Neuron (in vitro differentiated cells): ENCODE measurements around the gene MRPS24.

ENCODE experiments used
- H2AFZ ChIP-seq: one replicate; pipeline ENCODE4 v1.6.1; 2013; ENCODE audit warnings: low read depth, mild to moderate bottlenecking, inconsistent platforms, low read length, moderate library complexity
- H3K27me3 ChIP-seq: one replicate; pipeline ENCODE4 v1.6.1; 2013; ENCODE audit warnings: low read length; ENCODE audit not compliant: insufficient read depth
- H3K36me3 ChIP-seq: one replicate; pipeline ENCODE4 v1.6.1; 2013; ENCODE audit warnings: low read length; ENCODE audit not compliant: insufficient read depth
- H3K4me1 ChIP-seq: one replicate; pipeline ENCODE4 v1.6.1; 2013; ENCODE audit warnings: low read length; ENCODE audit not compliant: insufficient read depth
- H3K4me3 ChIP-seq: 2 replicates; pipeline ENCODE4 v1.5.1; 2013; ENCODE audit warnings: mild to moderate bottlenecking, low read length, moderate library complexity
- H3K9me3 ChIP-seq: one replicate; pipeline ENCODE4 v1.6.1; 2013; ENCODE audit warnings: low read length

The MRPS24 gene

GRCh38 chr7:43890468-43890867 is 21.2 kb upstream of the MRPS24 start:
- Histone ChIP-seq H3K36me3 (peaks cover 6% of the 10 kb centered on the region), H3K4me3 (no peak overlapping the region), H3K9me3 (no peaks in the 10 kb centered on the region), H3K27me3 (no peaks in the 10 kb centered on the region), H3K4me1 (no peaks in the 10 kb centered on the region), H2AFZ (no peak overlapping the region)

- no peaks in the 10 kb centered on the region for H3K27me3 ChIP-seq
- no peak overlapping the region for H3K4me3 ChIP-seq
- no peaks in the 10 kb centered on the region for H3K4me1 ChIP-seq
- no peak overlapping the region for H2AFZ ChIP-seq
- H3K36me3 ChIP-seq, result peaks cover 12% of the 10 kb centered on the region
- H3K9me3 ChIP-seq, result no peaks in the 10 kb centered on the region
These were observed 20.0 kb upstream of the MRPS24 start for GRCh38 chr7:43888993-43889945.

- H3K36me3 ChIP-seq, result peaks cover 39% of the 10 kb centered on the region
- H3K27me3 ChIP-seq, result no peaks in the 10 kb centered on the region
- no peaks in the 10 kb centered on the region for H3K4me1 ChIP-seq
- no peaks in the 10 kb centered on the region for H3K9me3 ChIP-seq
- no peak overlapping the region for H2AFZ ChIP-seq
- no peak overlapping the region for H3K4me3 ChIP-seq
These were observed 15.3 kb upstream of the MRPS24 start for GRCh38 chr7:43884617-43885016.

- Histone ChIP-seq H3K36me3 (peaks cover 43% of the 10 kb centered on the region), H2AFZ (no peak overlapping the region)
These were observed 14.9 kb upstream of the MRPS24 start for GRCh38 chr7:43884209-43884608.

GRCh38 chr7:43880596-43880995 is 11.3 kb upstream of the MRPS24 start:
- no peak overlapping the region for H3K4me3 ChIP-seq
- H3K9me3 ChIP-seq, result no peaks in the 10 kb centered on the region
- no peak overlapping the region for H2AFZ ChIP-seq
- no peaks in the 10 kb centered on the region for H3K4me1 ChIP-seq
- H3K36me3 ChIP-seq, result peaks cover 66% of the 10 kb centered on the region
- no peaks in the 10 kb centered on the region for H3K27me3 ChIP-seq

More at GRCh38 chr7:43884209-43884608, 14.9 kb upstream of the MRPS24 start:
- Histone ChIP-seq H3K4me3 (no peak overlapping the region), H3K4me1 (no peaks in the 10 kb centered on the region), H3K9me3 (no peaks in the 10 kb centered on the region), H3K27me3 (no peaks in the 10 kb centered on the region)

- Histone ChIP-seq H3K27me3 (no peaks in the 10 kb centered on the region), H3K4me1 (no peaks in the 10 kb centered on the region), H3K36me3 (peaks cover 66% of the 10 kb centered on the region)
These were observed 10.2 kb upstream of the MRPS24 start for GRCh38 chr7:43879477-43879876.

GRCh38 chr7:43878867-43879266 is 9.6 kb upstream of the MRPS24 start:
- Histone ChIP-seq H3K36me3 (peaks cover 60% of the 10 kb centered on the region), H3K4me1 (no peaks in the 10 kb centered on the region), H3K27me3 (no peaks in the 10 kb centered on the region), H2AFZ (no peak overlapping the region), H3K9me3 (no peaks in the 10 kb centered on the region), H3K4me3 (no peak overlapping the region)

More at GRCh38 chr7:43879477-43879876, 10.2 kb upstream of the MRPS24 start:
- no peaks in the 10 kb centered on the region for H3K9me3 ChIP-seq
- no peak overlapping the region for H3K4me3 ChIP-seq
- no peak overlapping the region for H2AFZ ChIP-seq

- no peaks in the 10 kb centered on the region for H3K27me3 ChIP-seq
- H3K36me3 ChIP-seq, result peaks cover 57% of the 10 kb centered on the region
These were observed 8.9 kb upstream of the MRPS24 start for GRCh38 chr7:43877968-43878864.

GRCh38 chr7:43876976-43877745 is 7.8 kb upstream of the MRPS24 start:
- no peaks in the 10 kb centered on the region for H3K9me3 ChIP-seq
- H3K4me3 ChIP-seq, result no peak overlapping the region
- peaks cover 57% of the 10 kb centered on the region for H3K36me3 ChIP-seq
- no peaks in the 10 kb centered on the region for H3K27me3 ChIP-seq
- H2AFZ ChIP-seq, result no peak overlapping the region
- H3K4me1 ChIP-seq, result peaks cover 2% of the 10 kb centered on the region

More at GRCh38 chr7:43877968-43878864, 8.9 kb upstream of the MRPS24 start:
- H3K9me3 ChIP-seq, result no peaks in the 10 kb centered on the region
- H2AFZ ChIP-seq, result no peak overlapping the region
- no peaks in the 10 kb centered on the region for H3K4me1 ChIP-seq
- H3K4me3 ChIP-seq, result no peak overlapping the region

GRCh38 chr7:43876241-43876640 is 6.9 kb upstream of the MRPS24 start:
- peaks cover 52% of the 10 kb centered on the region for H3K36me3 ChIP-seq

GRCh38 chr7:43873300-43873699 is 4.0 kb upstream of the MRPS24 start:
- no peaks in the 10 kb centered on the region for H3K27me3 ChIP-seq

More at GRCh38 chr7:43876241-43876640, 6.9 kb upstream of the MRPS24 start:
- Histone ChIP-seq H3K27me3 (no peaks in the 10 kb centered on the region), H3K4me1 (peaks cover 4% of the 10 kb centered on the region), H3K9me3 (no peaks in the 10 kb centered on the region), H3K4me3 (no peak overlapping the region), H2AFZ (no peak overlapping the region)

GRCh38 chr7:43872406-43873110 is 3.2 kb upstream of the MRPS24 start:
- peaks cover 21% of the 10 kb centered on the region for H3K36me3 ChIP-seq
- H3K4me3 ChIP-seq, result no peak overlapping the region
- peaks cover 2% of the 10 kb centered on the region for H3K9me3 ChIP-seq
- H3K4me1 ChIP-seq, result peaks cover 15% of the 10 kb centered on the region
- H2AFZ ChIP-seq, result no peak overlapping the region
- H3K27me3 ChIP-seq, result no peaks in the 10 kb centered on the region

More at GRCh38 chr7:43873300-43873699, 4.0 kb upstream of the MRPS24 start:
- no peak overlapping the region for H3K4me3 ChIP-seq
- H3K4me1 ChIP-seq, result peaks cover 12% of the 10 kb centered on the region
- peaks cover 25% of the 10 kb centered on the region for H3K36me3 ChIP-seq
- H2AFZ ChIP-seq, result no peak overlapping the region
- H3K9me3 ChIP-seq, result peaks cover 2% of the 10 kb centered on the region
